ENCODE measurements around the gene IGDCC3.

Gene IGDCC3

DNA sequence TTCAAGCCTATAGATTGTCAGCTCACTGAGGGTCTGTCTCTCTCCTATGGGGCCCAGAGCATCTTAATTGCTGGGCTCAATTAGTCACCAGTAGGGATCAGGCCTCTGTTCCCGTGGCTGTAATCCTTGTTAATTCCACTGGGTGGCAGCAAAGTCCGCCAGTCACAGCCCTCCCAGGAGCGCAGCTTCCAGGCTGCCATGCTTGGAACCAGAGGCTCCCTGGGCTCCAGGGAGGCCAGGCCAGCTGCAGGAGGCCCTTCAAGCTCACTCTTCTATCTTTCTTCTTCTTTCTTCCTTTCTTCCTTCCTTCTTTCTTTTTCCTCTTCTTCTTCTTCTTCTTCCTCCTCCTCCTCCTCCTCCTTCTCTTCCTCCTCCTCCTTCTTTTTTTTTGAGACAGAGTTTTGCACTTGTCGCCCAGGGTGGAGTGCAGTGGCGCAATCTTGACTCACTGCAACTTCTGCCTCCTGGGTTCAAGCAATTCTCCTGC lies 58.9 kb downstream of the IGDCC3 start:
- no peak overlapping the region for H3K4me3 ChIP-seq (replicated peaks; ENCODE audit: low read depth, low read length)
- no peaks in the 10 kb centered on the region for H3K36me3 ChIP-seq (ENCODE audit: control insufficient read depth, insufficient read depth, low read length)
- no peak for DNase-seq (ENCODE audit: extremely low read depth, insufficient read length)
- no peaks in the 10 kb centered on the region for H3K27me3 ChIP-seq (replicated peaks; ENCODE audit: control insufficient read depth, insufficient read depth, low read length)
- TF ChIP-seq, protein P1, sequence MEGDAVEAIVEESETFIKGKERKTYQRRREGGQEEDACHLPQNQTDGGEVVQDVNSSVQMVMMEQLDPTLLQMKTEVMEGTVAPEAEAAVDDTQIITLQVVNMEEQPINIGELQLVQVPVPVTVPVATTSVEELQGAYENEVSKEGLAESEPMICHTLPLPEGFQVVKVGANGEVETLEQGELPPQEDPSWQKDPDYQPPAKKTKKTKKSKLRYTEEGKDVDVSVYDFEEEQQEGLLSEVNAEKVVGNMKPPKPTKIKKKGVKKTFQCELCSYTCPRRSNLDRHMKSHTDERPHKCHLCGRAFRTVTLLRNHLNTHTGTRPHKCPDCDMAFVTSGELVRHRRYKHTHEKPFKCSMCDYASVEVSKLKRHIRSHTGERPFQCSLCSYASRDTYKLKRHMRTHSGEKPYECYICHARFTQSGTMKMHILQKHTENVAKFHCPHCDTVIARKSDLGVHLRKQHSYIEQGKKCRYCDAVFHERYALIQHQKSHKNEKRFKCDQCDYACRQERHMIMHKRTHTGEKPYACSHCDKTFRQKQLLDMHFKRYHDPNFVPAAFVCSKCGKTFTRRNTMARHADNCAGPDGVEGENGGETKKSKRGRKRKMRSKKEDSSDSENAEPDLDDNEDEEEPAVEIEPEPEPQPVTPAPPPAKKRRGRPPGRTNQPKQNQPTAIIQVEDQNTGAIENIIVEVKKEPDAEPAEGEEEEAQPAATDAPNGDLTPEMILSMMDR (IDR thresholded peaks at IDR 0.05; ENCODE audit: insufficient read depth, low read length, poor library complexity, severe bottlenecking) = peak; percentile 74

DNA sequence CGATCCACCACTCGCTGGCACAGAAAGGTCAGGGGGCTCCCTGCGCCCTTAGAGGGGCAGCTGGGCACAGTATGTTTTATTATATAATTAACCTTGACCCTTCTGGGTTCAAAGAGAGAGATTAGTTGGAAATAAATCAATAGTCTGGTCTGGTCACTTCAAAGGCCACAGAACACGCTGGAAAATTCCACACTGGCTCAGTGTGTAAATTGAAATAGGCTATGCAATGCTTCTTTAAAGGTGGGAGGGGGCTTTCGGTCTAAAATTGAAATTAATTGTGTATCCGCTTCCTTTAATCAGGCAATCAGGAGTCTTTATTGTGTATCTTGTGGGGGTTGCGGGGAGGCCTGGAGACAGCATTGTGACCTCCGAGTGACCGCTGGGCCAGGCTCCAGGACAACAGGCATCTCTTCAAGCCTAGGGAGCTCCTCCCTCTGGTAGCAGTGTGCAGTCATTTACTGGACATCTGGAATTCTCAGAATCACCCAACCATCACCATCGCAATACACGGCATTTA lies 65.3 kb downstream of the IGDCC3 start:
- DNase-seq (ENCODE audit: extremely low read depth, insufficient read length) = no peak
- Histone ChIP-seq H3K36me3 (ENCODE audit: control insufficient read depth, insufficient read depth, low read length) (no peaks in the 10 kb centered on the region), H3K4me3 (replicated peaks; ENCODE audit: low read depth, low read length) (no peak overlapping the region), H3K27me3 (replicated peaks; ENCODE audit: control insufficient read depth, insufficient read depth, low read length) (no peaks in the 10 kb centered on the region; the same call in 1 of the 2 replicates)
- TF ChIP-seq, protein P1 (IDR thresholded peaks at IDR 0.05; ENCODE audit: insufficient read depth, low read length, poor library complexity, severe bottlenecking) = no peak

DNA sequence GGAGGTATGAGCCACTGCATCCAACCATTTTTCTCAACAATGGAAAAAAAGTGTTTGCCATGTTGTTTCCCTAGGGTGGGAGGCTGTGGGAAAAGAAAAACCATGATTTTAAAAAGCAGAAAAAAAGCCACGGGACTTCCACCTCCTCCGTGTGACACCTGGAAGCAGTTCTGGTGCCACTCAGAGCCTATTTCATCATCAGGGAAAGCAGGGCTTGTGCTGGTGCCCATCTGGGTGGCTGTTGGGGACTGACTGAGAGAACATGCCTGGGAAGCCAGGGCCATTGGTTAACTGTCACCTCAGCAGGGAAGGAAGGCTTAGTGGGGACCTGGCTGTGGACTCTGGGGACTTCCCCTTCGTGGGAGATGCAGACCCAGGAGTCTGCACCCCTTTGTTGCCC lies 66.0 kb downstream of the IGDCC3 start:
- TF ChIP-seq, protein P1 (IDR thresholded peaks at IDR 0.05; ENCODE audit: insufficient read depth, low read length, poor library complexity, severe bottlenecking) = no peak
- Histone ChIP-seq H3K27me3 (replicated peaks; ENCODE audit: control insufficient read depth, insufficient read depth, low read length) (no peaks in the 10 kb centered on the region; the same call in 1 of the 2 replicates), H3K4me3 (replicated peaks; ENCODE audit: low read depth, low read length) (no peak overlapping the region), H3K36me3 (ENCODE audit: control insufficient read depth, insufficient read depth, low read length) (no peaks in the 10 kb centered on the region)
- DNase-seq (ENCODE audit: extremely low read depth, insufficient read length) = no peak

DNA sequence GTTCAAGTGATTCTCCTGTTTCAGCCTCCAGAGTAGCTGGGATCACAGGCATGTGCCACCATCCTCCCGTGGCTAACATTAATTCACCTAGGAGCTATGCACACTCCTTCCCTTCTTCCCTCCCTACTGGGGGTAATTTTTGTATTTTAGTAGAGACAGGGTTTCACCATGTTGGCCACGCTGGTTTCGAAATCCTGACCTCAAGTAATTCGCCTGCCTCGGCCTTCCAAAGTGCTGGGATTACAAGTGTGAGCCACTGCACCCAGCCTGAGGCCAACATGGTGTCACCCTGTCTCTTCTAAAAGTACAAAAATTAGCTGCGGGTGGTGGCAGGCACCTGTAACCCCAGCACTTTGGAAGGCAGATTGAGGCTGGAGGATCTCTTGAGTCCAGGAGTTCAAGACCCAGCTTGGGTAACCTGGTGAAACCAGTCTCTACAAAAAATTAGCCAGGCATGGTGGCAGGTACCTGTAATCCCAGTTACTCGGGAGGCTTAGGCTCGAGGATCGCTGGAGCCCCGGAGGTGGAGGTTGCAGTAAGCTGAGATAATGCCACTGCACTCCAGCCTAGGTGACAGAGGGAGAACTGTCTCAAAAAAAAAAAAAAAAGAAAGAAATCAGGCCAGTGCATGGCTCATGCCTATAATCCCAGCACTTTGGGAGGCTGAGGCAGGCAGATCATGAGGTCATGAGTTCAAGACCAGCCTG lies 67.2 kb downstream of the IGDCC3 start:
- no peaks in the 10 kb centered on the region for H3K36me3 ChIP-seq (ENCODE audit: control insufficient read depth, insufficient read depth, low read length)
- TF ChIP-seq, protein P1 (IDR thresholded peaks at IDR 0.05; ENCODE audit: insufficient read depth, low read length, poor library complexity, severe bottlenecking) = no peak
- H3K4me3 ChIP-seq (replicated peaks; ENCODE audit: low read depth, low read length) = no peak overlapping the region
- no peak for DNase-seq (ENCODE audit: extremely low read depth, insufficient read length)
- no peaks in the 10 kb centered on the region; the same call in 1 of the 2 replicates for H3K27me3 ChIP-seq (replicated peaks; ENCODE audit: control insufficient read depth, insufficient read depth, low read length)

DNA sequence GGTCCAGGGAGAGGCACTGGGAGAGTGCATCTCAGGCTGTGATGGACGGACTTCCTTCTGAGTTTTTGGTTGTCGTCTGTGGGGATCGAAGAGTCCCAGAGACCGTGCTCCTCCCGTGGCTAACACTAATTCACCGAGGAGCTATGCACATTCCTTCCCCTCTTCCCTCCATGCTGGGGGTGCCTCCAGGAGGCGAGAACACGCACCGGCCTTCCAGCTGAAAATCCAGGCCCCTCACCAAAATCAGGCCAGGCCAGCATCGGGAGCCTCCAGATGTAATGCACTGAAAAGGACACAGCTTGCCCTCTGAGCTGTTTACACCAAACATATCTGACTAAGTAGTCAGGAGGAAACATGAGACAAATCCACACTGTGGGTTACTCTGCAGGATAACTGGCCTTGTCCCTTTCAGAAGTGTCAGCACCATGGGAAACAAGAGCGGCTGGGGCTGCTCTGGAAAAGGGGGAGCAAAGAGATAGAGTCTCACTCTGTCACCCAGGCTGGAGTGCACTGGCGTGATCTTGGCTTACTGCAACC lies 67.9 kb downstream of the IGDCC3 start:
- Histone ChIP-seq H3K4me3 (replicated peaks; ENCODE audit: low read depth, low read length) (no peak overlapping the region), H3K27me3 (replicated peaks; ENCODE audit: control insufficient read depth, insufficient read depth, low read length) (no peaks in the 10 kb centered on the region; the same call in 1 of the 2 replicates), H3K36me3 (ENCODE audit: control insufficient read depth, insufficient read depth, low read length) (no peaks in the 10 kb centered on the region)
- no peak for DNase-seq (ENCODE audit: extremely low read depth, insufficient read length)
- TF ChIP-seq, protein P1 (IDR thresholded peaks at IDR 0.05; ENCODE audit: insufficient read depth, low read length, poor library complexity, severe bottlenecking) = no peak
